Fibroblast of skin of right quadriceps (primary cell): ENCODE measurements around the gene EXOC4.

Source experiments
- DNase-seq: peaks from one replicate; pipeline ENCODE4 v3.0.0-alpha.2; 2013

EXOC4 gene

GRCh38 chr7:133916621-133917020 is 663.7 kb downstream of the EXOC4 start:
- DNase-seq = no peak

- DNase-seq = no peak
Measured at GRCh38 chr7:133919810-133920209, 666.9 kb downstream of the EXOC4 start.

DNA sequence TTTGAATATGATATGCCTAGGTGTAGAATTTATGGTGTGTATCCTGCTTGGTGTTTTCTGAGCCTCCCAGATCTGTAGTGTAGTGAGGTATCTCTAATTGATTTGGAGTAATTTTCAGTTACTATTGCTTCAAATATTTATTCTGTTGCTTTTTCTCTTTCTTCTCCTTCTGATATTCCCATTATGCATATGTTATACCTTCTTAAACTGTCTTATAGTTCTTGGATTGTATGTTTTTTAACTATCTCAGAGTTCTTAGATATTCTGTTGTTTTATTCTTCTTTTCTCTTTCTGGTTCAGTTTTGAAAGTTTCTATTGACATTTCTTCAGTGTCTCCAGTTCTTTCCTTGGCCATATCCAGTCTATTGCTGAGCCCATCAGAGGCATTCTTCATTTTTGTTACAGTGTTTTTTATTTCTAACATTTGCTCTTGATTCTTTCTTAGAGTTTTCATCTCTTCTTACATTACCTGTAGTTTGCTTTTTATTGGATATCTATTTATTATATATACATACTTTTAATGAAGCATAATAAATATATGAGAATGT is 668.8 kb downstream of the EXOC4 start:
- no peak for DNase-seq

- no peak for DNase-seq
Measured at GRCh38 chr7:133923974-133924373, 671.1 kb downstream of the EXOC4 start.

DNA sequence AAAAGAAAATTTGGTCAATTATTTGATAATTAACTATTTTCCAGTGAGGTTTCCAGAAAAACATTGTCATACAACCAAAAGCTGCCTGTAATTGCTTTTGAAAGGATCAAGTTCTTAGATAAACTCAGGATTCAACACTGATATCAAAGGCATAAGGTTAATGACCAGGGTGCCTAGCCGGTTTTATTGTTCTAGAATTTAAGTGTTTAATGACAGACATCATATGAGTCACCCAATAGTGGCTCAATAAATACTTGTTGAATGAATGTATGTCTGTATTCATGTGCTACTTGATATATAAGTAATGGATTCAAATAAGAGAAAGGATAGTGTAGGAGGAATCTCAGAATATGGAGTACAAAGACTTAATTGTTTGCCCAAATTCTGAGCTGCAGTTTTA is 678.2 kb downstream of the EXOC4 start:
- no peak for DNase-seq

DNA sequence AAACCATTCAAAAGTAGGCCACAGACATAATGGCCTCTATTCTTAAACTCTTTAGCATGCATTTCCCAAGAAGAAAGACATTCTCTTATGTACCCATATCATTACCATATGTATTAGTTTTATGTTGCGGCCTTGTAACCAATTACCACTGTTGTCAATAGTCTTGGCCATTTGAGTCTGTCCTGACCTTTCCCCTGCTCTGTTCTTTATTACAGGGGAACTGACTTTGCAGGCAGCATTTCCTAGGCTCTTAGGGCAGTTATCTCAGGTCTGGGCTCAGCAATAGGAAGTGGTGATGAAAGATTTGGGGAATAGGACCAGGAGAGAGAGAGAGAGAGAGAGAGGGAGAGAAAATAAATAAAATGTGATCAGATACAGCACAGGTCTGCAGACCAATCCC is 679.7 kb downstream of the EXOC4 start:
- DNase-seq = no peak

DNA sequence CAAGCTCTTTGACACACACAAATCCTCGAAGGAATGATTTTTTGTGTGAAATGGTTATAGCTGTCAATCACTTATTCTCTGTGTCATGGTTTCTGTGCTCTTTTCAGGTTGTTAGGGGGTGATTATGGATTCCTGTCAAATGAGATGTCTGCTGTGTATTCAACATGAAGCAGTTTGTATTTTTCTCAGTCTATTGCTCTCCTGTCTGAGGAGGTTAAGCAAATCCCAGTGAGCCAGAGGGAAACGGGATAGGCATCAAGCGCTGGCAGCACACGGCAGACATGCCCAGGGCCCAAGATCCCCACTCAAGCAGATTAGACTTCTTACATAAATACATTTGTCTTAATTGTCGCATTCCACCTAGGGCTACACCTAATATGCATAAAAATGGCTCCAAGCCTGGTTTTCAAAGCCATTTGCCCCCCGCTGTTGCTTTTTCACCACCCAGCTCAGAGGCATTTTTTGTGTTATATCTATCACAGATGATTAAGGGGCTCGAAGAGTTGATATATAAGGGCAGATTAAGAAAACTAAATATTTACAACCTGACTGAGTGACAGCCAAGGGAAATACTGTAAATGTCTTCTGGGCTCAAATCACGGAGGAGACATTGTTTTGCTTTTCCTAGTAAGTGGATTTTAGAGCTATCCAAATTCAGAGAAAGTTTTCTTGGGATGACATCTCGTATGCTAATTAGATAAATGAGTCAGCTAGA is 681.5 kb downstream of the EXOC4 start:
- no peak for DNase-seq

DNA sequence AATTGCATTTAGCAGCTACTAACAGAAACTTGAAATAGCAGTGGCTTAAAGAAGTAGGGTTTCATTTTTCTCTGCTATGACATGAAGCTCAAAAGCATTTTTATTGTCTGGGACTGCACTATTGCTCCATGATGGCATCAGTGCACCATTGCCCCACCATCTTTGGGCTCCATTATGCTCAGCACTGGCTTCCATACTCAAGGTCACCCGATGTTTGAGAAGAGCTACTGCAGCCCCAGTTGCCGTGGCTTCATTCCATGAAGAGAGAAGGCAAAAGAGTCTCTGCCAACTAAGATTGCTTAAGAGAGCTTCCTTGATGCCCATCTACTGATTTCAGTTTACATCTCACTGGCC is 682.1 kb downstream of the EXOC4 start:
- peak; percentile 4 for DNase-seq

DNA sequence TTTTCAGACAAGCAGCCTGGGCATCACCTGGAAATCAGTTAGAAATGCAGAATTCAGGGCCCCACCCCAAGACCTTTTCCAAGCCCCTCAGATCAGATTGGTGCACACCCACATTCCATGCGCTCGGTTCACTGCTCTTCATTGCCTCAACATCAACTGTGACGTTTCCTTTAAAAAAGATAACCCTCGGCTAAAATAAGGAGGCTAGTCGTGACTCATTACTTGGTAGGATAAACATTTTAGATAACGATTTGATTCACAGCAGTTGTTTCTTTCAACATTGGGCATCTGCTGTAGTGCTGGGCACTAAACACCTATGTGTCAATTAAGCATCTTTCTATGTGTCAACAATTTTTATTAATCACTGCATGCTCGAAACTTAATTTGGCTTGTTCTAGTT is 683.2 kb downstream of the EXOC4 start:
- peak; percentile 9 for DNase-seq

DNA sequence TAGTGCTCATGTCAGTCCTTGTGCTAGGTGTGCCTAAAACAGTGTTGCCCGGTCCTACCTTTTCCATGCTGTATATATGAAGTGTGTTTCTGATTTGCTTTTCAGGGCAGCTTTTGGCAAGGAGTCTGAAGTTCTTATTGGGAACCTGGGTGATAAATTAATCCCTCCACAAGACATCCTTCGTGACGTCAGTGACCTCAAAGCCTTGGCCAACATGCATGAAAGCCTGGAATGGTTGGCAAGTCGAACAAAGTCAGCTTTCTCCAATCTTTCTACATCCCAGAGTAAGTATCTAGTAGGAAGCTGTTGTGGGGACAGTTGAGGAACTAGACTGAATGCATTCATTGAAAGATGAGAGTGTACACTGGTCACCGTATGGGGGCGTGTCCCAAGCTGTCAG is 684.9 kb downstream of the EXOC4 start:
- DNase-seq = no peak

- DNase-seq = no peak
Measured at GRCh38 chr7:133940368-133940767, 687.5 kb downstream of the EXOC4 start.

GRCh38 chr7:133941496-133941895 is 688.6 kb downstream of the EXOC4 start:
- DNase-seq = peak; percentile 84

DNA sequence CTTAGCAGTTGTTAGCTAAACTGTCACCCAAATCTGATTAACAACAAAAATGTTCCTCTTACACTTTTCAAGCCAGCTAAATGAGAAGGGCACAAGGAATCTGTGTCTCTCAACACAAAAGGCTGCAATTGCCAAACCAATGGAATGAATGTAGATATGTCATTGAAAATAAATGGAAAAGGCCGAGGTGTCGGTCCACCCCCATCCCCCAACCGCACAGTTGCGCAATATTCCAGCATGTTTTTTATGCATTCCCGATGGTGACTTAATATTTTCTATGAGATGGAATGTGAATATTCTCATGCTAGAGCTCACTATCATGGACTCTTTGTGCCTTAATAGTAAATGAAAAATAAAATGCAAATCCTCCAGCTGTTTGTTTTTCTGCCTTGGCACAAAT is 692.6 kb downstream of the EXOC4 start:
- peak; percentile 36 for DNase-seq

GRCh38 chr7:133947458-133948254 is 694.8 kb downstream of the EXOC4 start:
- no peak for DNase-seq

GRCh38 chr7:133948588-133948987 is 695.7 kb downstream of the EXOC4 start:
- DNase-seq = no peak

- DNase-seq = no peak
Measured at GRCh38 chr7:133950855-133951254, 698.0 kb downstream of the EXOC4 start.

DNA sequence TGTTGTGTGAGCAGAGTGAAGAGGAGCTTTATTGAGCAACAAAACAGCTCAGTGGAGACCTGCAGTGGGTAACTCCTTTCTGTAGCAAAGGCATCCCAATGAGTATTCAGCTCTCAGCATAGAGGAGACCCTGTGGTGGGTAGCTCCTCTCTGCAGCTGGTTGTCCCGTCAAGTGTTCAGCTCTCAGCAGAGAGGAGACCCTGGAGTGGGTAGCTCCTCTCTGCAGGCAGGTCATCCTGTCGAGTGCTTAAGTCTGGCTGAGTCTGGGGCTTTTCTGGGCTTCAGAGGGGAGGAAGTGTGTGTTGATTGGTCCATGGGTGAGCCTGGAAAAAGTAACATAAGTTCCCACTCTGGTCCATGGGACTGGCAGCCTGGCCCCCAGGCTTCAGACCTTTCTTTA is 702.3 kb downstream of the EXOC4 start:
- DNase-seq = no peak

DNA sequence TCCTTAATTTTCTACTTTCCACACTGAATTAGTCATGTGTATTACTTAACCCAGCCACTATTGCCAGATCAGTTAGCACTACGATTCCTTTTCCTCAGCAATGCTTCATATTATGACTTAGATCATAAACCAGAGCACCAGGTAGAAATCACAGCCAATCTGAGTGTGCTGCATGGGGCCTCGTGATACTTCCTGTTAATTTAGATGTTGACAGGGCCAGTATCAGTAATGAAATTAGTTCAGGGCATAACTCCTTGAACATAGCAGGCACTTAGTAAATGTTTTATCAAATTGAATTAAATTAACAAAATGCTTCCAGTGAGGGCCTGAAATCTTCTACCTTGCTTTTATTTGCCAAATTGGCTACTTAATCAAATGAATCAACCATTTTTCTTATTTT is 705.0 kb downstream of the EXOC4 start:
- no peak for DNase-seq

GRCh38 chr7:133958822-133959221 is 705.9 kb downstream of the EXOC4 start:
- DNase-seq = no peak

DNA sequence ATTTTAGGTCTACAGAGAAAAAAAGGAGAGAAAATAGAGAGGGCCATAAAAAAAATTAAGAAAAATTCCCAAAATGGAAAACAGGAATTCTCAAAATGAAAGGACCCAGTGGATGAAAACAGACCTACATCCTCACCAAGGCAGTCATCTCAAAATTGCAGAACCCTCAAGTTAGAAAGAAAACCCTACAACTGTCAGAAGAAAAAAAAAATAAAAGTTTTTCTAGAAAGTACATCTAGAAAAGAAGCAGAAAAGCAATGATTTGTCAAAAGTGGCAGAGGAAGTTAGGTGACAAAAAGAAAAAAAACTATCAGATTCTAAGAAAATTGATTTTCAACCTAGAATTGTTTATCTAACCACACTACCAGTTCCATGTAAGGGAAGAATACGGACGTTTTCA is 706.6 kb downstream of the EXOC4 start:
- no peak for DNase-seq

DNA sequence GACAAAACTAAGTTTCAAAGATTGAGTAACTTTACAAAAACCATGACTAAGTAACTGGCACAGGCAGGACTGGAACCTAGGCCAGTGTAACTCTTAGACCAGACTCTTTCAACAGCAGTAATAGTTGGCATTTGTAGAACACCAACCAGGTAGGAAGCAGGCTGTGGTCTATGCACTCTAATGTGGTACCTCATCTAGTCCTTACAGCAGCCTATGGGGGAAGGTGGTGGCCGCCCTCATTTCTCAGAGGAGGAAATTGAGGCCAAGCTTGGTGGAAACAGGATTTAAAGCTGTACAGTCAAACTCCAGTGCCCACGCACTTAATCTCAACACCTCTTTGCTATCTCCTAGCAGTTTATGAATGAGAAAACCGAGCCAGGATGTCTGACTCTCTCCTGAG is 708.8 kb downstream of the EXOC4 start:
- no peak for DNase-seq

GRCh38 chr7:133962646-133963045 is 709.8 kb downstream of the EXOC4 start:
- no peak for DNase-seq

- DNase-seq = no peak
Measured at GRCh38 chr7:133963629-133964028, 710.8 kb downstream of the EXOC4 start.

- DNase-seq = no peak
Measured at GRCh38 chr7:133971625-133972024, 718.7 kb downstream of the EXOC4 start.
